A549 treated with DMSO at 1 μM for 4 hours (cell line): Measurements from ENCODE around the gene MAGOH. TPM values are rescaled to one million over a fixed set of nuclear protein-coding genes. Genes with fewer than 3 reads are reported as not detected.

Source experiments
- total RNA-seq: library from RNA; stranded (reverse); fragments of 200-300 nt; extraction: Qiagen RNA extraction; gene quantifications from 5 replicates; pipeline ENCODE4 v1.2.3, GENCODE V29; 2022; ENCODE audit warnings: low read depth

MAGOH gene
- 62.9 to 90.0 TPM (median 67.4 TPM) in 5 replicates for total RNA-seq

GRCh38 chr1:53238197-53239155, at the start of gene MAGOH:
MAGOH (minus strand) TSS chr1:53238518; CDS start chr1:53238448, 70 bp downstream.

GRCh38 chr1:53220171-53220961, 18.0 kb downstream of the MAGOH start, which contains the start of gene CZIB:
CZIB (minus strand) TSS chr1:53220634; CDS start chr1:53220575, 59 bp downstream.

GRCh38 chr1:53196485-53197290, 41.6 kb downstream of the MAGOH start, which contains the start of gene CPT2:
CPT2 (plus strand) TSS chr1:53196824; CDS start chr1:53196944, 120 bp downstream.

Other genes starting within 250 kb of the MAGOH start
- 0.09 TPM in 1 of 5 replicates, not detected in the others for gene PODN, start 176.3 kb downstream of the MAGOH start, total RNA-seq
- gene SLC1A7, start 95.9 kb downstream of the MAGOH start, total RNA-seq, result 0.04 TPM in 1 of 5 replicates, not detected in the others
- gene CPT2, start 41.7 kb downstream of the MAGOH start, total RNA-seq, result 8.2 to 10.2 TPM (median 8.8 TPM) in 5 replicates
- 29.3 to 32.1 TPM (median 30.5 TPM) in 5 replicates for gene CZIB, start 17.9 kb downstream of the MAGOH start, total RNA-seq
- 43.8 to 54.8 TPM (median 52.5 TPM) in 5 replicates for gene LRP8, start 89.6 kb upstream of the MAGOH start, total RNA-seq
- not detected in 5 replicates for gene DMRTB1, start 220.9 kb upstream of the MAGOH start, total RNA-seq